Transverse colon (tissue), 4 donors: ENCODE results near the gene CNTN1. TPM values are rescaled to one million over a fixed set of nuclear protein-coding genes. Genes with fewer than 3 reads are reported as not detected.

ENCODE experiments used
- DNase-seq: peaks from one replicate; pipeline ENCODE4 v3.0.0-alpha.2; 2019
- H3K27ac ChIP-seq, 4 donors: fragments of 200-600 bp; sonication (generic); 2 replicates each; pipeline ENCODE4 v1.5.1; 2016 to 2018; ENCODE audit warnings: inconsistent platforms in 4 of 4
- H3K27me3 ChIP-seq: fragments of 200-600 bp; sonication (generic); 2 replicates; pipeline ENCODE4 v1.5.1; 2017; ENCODE audit warnings: inconsistent platforms
- H3K36me3 ChIP-seq, 4 donors: fragments of 200-600 bp; sonication (generic); 2 replicates each; pipeline ENCODE4 v1.5.1; 2017 to 2019; ENCODE audit warnings: inconsistent platforms in 4 of 4
- H3K4me1 ChIP-seq, 4 donors: fragments of 200-600 bp; sonication (generic); 2 replicates each; pipeline ENCODE4 v1.5.1; 2017 to 2020; ENCODE audit warnings: inconsistent platforms in 4 of 4
- H3K4me3 ChIP-seq, 4 donors: fragments of 200-600 bp; sonication (generic); 1 replicate in 1 of 4; 2 replicates in 3 of 4; pipeline versions ENCODE4 v1.5.1 to v1.6.1; 2017 to 2019; ENCODE audit warnings: inconsistent platforms in 4 of 4
- H3K9me3 ChIP-seq, 2 donors: fragments of 200-600 bp; sonication (generic); 2 replicates each; pipeline ENCODE4 v1.5.1; 2017 to 2019; ENCODE audit warnings: inconsistent platforms in 2 of 2
- EP300 ChIP-seq: sonication (generic); formaldehyde crosslinking; IDR thresholded peaks from one replicate; pipeline ENCODE4 v1.6.1; 2017; ENCODE audit warnings: antibody characterized with exemption, low read depth
- POLR2A ChIP-seq: fragments of 450-650 bp; IDR thresholded peaks from one replicate; pipeline ENCODE4 v1.6.1; 2016; ENCODE audit warnings: antibody characterized with exemption, mild to moderate bottlenecking, moderate library complexity
- POLR2AphosphoS5 ChIP-seq, 3 donors: sonication (generic); formaldehyde crosslinking; IDR thresholded peaks; one replicate each; pipeline ENCODE4 v1.6.1; 2016; ENCODE audit warnings: antibody characterized with exemption in 3 of 3
- WGBS, 2 donors: methylation state at CpG; one replicate each; pipeline ENCODE4 v1.1.5; 2018; ENCODE audit warnings: low coverage in 1 of 2; 5-methylcytosine and 5-hydroxymethylcytosine counted together
- in situ Hi-C, 4 donors: fragments of 200-750 bp; cut with MboI; loops; one replicate each; pipeline versions ENCODE4 v1.15.0 to v1.15.1; 2017; ENCODE audit warnings: low sequenced_read_pairs in 3 of 4, low pct_ligation_motif_present in 1 of 4, low pct_unique_long_range_greater_than_20kb in 1 of 4
- intact Hi-C: fragments of 100-400 bp; cut with DNase I; formaldehyde crosslinking; loops from one replicate; pipeline ENCODE4 v1.15.1; 2023; ENCODE audit warnings: low total_unique reads
- total RNA-seq, 4 donors: library from RNA; depleted of rRNA; stranded (reverse); fragments of >200 nt; gene quantifications; one replicate each; pipeline ENCODE4 v1.1.0, GENCODE V29; 2016
- TF ChIP-seq, protein P1 (sequence below), 5 experiments: fragments of 200-600 bp in 3 of 5; fragments of 450-650 bp in 2 of 5; sonication (generic) in 3 of 5; IDR thresholded peaks; 1 replicate in 2 of 5; 2 replicates in 3 of 5; pipeline ENCODE4 v1.5.1; 2016 to 2017; ENCODE audit warnings: antibody characterized with exemption in 5 of 5, inconsistent platforms in 3 of 5, mild to moderate bottlenecking in 2 of 5, moderate library complexity in 1 of 5

The CNTN1 gene
- total RNA-seq, 4 donors from 2014 or later = 0.60 to 3.2 (median 1.4) TPM

DNA sequence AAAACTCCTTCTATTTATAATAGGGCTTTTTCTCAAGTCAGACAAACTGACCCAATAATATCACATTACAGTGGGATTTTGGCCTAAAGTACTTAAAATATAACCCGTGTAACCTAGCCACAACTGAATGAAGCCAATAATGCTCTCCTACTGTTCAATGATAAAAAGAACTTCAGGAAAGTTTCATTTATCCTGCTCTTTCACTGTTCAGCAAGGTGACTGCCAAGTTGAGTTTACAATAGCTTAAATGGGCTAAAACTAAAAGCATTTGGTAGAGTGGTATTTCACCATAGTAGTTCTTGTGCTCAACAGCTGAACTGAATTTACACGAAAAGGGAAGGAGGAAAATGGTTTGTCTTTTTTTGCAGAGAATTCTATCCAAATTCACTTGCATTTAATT, 49.8 kb downstream of the CNTN1 start:
- H3K27ac ChIP-seq = no peak overlapping the region
- in situ Hi-C loops (no loop called here), intact Hi-C loops (no loop called here)
- no peaks in the 10 kb centered on the region for H3K36me3 ChIP-seq
- no peaks in the 10 kb centered on the region for H3K27me3 ChIP-seq
- no peak overlapping the region for H3K4me3 ChIP-seq
- DNase-seq = no peak
- TF ChIP-seq POLR2A (no peak), POLR2AphosphoS5 (IDR thresholded peaks at IDR 0.05) (no peak), EP300 (no peak)
- TF ChIP-seq, protein P1, sequence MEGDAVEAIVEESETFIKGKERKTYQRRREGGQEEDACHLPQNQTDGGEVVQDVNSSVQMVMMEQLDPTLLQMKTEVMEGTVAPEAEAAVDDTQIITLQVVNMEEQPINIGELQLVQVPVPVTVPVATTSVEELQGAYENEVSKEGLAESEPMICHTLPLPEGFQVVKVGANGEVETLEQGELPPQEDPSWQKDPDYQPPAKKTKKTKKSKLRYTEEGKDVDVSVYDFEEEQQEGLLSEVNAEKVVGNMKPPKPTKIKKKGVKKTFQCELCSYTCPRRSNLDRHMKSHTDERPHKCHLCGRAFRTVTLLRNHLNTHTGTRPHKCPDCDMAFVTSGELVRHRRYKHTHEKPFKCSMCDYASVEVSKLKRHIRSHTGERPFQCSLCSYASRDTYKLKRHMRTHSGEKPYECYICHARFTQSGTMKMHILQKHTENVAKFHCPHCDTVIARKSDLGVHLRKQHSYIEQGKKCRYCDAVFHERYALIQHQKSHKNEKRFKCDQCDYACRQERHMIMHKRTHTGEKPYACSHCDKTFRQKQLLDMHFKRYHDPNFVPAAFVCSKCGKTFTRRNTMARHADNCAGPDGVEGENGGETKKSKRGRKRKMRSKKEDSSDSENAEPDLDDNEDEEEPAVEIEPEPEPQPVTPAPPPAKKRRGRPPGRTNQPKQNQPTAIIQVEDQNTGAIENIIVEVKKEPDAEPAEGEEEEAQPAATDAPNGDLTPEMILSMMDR (IDR thresholded peaks at IDR 0.05) = no peak
- no peaks in the 10 kb centered on the region for H3K9me3 ChIP-seq
- WGBS, 2 donors = 62 to 64% methylated on average over 2 of the region's 2 CpGs
- no peaks in the 10 kb centered on the region for H3K4me1 ChIP-seq

- H3K27ac ChIP-seq = no peak overlapping the region
- H3K4me1 ChIP-seq = no peaks in the 10 kb centered on the region
- intact Hi-C loops = no loop called here
Observed at GRCh38 chr12:40745386-40745785, 53.1 kb downstream of the CNTN1 start.

GRCh38 chr12:40749863-40750262, 57.6 kb downstream of the CNTN1 start:
- no peak overlapping the region for H3K27ac ChIP-seq
- 69 to 86% methylated on average over 1 of the region's 1 CpG for WGBS, 2 donors
- no peaks in the 10 kb centered on the region for H3K27me3 ChIP-seq
- H3K9me3 ChIP-seq = no peaks in the 10 kb centered on the region
- in situ Hi-C loops = no loop called here
- peaks cover 0 to 4% (median 0%) of the 10 kb centered on the region in 4 donors for H3K4me1 ChIP-seq
- no peaks in the 10 kb centered on the region for H3K36me3 ChIP-seq
- intact Hi-C loops = no loop called here
- no peak overlapping the region for H3K4me3 ChIP-seq
- TF ChIP-seq POLR2A (no peak), POLR2AphosphoS5 (IDR thresholded peaks at IDR 0.05) (no peak), EP300 (no peak)
- TF ChIP-seq, protein P1 (IDR thresholded peaks at IDR 0.05) = no peak
- no peak for DNase-seq

More at GRCh38 chr12:40745386-40745785, 53.1 kb downstream of the CNTN1 start:
- Histone ChIP-seq H3K4me3 (no peak overlapping the region), H3K9me3 (no peaks in the 10 kb centered on the region), H3K27me3 (no peaks in the 10 kb centered on the region), H3K36me3 (no peaks in the 10 kb centered on the region)
- no peak for TF ChIP-seq EP300
- TF ChIP-seq POLR2AphosphoS5 (IDR thresholded peaks at IDR 0.05) = no peak
- no peak for TF ChIP-seq POLR2A
- TF ChIP-seq, protein P1 (IDR thresholded peaks at IDR 0.05) = no peak
- in situ Hi-C loops = no loop called here
- no peak for DNase-seq

- intact Hi-C loops (no loop called here), in situ Hi-C loops (no loop called here)
- no peaks in the 10 kb centered on the region for H3K36me3 ChIP-seq
- no peaks in the 10 kb centered on the region for H3K27me3 ChIP-seq
- no peak overlapping the region for H3K27ac ChIP-seq
- H3K4me3 ChIP-seq = no peak overlapping the region
- peaks cover 0 to 4% (median 0%) of the 10 kb centered on the region in 4 donors for H3K4me1 ChIP-seq
- DNase-seq = no peak
- TF ChIP-seq POLR2AphosphoS5 (IDR thresholded peaks at IDR 0.05) (no peak), POLR2A (no peak), EP300 (no peak)
- TF ChIP-seq, protein P1 (IDR thresholded peaks at IDR 0.05) = no peak
- no peaks in the 10 kb centered on the region for H3K9me3 ChIP-seq
- 0 to 17% methylated on average over 2 of the region's 2 CpGs for WGBS, 2 donors
Observed at GRCh38 chr12:40752011-40752410, 59.8 kb downstream of the CNTN1 start.
